Choroid plexus epithelial cell (primary cell): ENCODE measurements around the gene NME3.

Experiments used
- DNase-seq: peaks from one replicate; pipeline ENCODE4 v3.0.0-alpha.2; 2010; ENCODE audit warnings: low read depth
- H3K4me3 ChIP-seq: 2 replicates; pipeline ENCODE4 v1.5.1; 2011; ENCODE audit warnings: low read depth, mild to moderate bottlenecking, control low read depth, low read length, moderate library complexity
- CTCF ChIP-seq: conservative IDR thresholded peaks from 2 replicates; pipeline ENCODE4 v1.5.1; 2011; ENCODE audit warnings: low read depth, mild to moderate bottlenecking, control low read depth, inconsistent platforms, low read length, moderate library complexity

The NME3 gene

GRCh38 chr16:1762879-1763520 is 8.3 kb downstream of the NME3 start:
- no peak for TF ChIP-seq CTCF
- no peak for DNase-seq
- no peak overlapping the region for H3K4me3 ChIP-seq

GRCh38 chr16:1762196-1762878 is 9.0 kb downstream of the NME3 start:
- H3K4me3 ChIP-seq: no peak overlapping the region
- TF ChIP-seq CTCF: no peak
- no peak for DNase-seq

GRCh38 chr16:1761751-1762150 is 9.6 kb downstream of the NME3 start:
- TF ChIP-seq CTCF: no peak
- DNase-seq: no peak
- H3K4me3 ChIP-seq: no peak overlapping the region

GRCh38 chr16:1760911-1761310 is 10.4 kb downstream of the NME3 start:
- H3K4me3 ChIP-seq: no peak overlapping the region
- no peak for TF ChIP-seq CTCF
- no peak for DNase-seq

GRCh38 chr16:1759511-1759910 is 11.8 kb downstream of the NME3 start:
- no peak overlapping the region for H3K4me3 ChIP-seq
- no peak for DNase-seq
- TF ChIP-seq CTCF: no peak

- no peak overlapping the region for H3K4me3 ChIP-seq
- DNase-seq: no peak
- TF ChIP-seq CTCF: no peak
Measured at GRCh38 chr16:1758923-1759322, 12.4 kb downstream of the NME3 start.
